Renal cortex interstitium (tissue), 11 donors: Measurements from ENCODE around the gene NSG1. TPM values are rescaled to one million over a fixed set of nuclear protein-coding genes. Genes with fewer than 3 reads are reported as not detected.

Experiments
- DNase-seq, 11 donors: peaks; one replicate each; pipeline ENCODE4 v3.0.0-alpha.2; 2013; ENCODE audit warnings: low read depth in 9 of 11, low spot score in 4 of 11; ENCODE audit errors: extremely low read depth in 1 of 11
- polyA plus RNA-seq, 3 donors: library from polyadenylated mRNA; unstranded; fragments of 120-200 nt; gene quantifications; one replicate each; pipeline ENCODE4 v1.2.1, GENCODE V29; 2013; ENCODE audit not compliant: insufficient read length in 3 of 3

NSG1 gene
- polyA plus RNA-seq, 3 donors, result 2.5 to 6.0 (median 5.4) TPM

DNA sequence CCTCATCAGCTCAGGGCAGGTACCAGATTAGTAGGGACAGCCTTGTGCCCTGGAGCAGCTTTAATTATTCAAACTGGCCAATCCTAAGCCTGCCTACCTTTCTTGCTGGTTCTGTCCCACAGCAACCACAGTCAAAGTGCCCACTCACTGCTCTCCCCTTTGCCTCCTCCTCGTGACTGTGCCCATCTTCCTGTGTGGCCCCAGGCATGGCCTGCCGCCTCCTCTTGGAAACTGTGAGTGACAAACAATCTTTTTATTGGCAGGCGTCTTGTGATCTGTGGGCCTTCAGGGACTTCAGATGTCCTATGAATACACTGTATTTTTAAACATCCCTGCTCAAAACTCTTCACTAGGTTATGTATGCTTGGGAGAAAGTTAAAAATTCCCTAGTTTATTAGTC lies 22.8 kb upstream of the NSG1 start:
- DNase-seq, result no peak

DNA sequence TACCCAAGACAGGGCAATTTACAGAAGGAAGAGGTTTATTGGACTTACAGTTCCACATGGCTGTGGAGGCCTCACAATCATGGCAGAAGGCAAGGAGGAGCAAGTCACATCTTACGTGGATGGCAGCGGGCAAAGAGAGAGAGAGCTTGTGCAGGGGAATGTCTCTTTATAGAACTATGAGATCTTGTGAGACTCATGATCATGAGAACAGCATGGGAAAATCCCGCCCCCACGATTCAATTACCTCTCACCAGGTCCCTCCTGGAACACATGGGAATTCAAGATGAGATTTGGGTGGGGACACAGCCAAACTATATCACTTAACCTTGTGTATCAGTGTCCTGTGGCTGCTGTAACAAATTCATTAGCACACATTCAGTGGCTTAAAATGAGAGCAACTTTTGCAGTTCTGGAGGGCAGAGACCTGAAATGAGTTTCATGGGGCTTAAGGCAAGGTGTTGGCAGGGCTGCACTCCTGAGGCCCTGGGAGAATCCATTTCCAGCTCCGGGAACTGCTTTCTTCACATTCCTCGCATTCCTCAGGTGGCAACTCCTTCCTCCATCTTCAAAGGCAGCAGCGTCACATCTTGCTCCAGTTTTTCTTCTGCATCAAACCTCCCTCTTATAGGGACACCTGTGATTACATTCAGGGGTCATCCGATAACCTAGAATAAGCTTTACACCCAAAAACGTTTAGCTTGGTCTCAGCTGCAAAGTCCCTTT lies 22.3 kb upstream of the NSG1 start:
- DNase-seq, result no peak

GRCh38 chr4:4368809-4369580 lies 17.9 kb upstream of the NSG1 start:
- no peak for DNase-seq

- DNase-seq, result no peak
Observed at GRCh38 chr4:4374388-4375098, 12.4 kb upstream of the NSG1 start.

DNA sequence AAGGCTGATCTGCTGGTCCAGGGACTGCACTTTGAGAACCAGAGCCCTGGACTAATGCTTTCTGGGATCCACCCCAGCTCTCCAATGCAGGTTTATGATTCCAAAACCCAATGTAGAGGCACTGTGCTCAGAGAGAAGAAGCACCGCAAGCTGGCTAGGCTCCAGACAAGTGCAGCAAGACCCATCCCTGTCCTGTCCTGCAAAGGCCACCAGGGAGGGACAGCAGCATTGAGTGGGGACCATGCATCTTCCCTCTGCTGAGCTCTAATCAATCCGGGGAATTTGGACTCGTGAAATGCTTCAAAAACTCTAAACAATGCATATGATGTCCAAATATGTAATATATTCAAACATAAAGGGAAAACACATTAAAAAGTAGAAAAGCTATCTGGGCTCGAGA lies 10.8 kb upstream of the NSG1 start:
- DNase-seq, result no peak

DNA sequence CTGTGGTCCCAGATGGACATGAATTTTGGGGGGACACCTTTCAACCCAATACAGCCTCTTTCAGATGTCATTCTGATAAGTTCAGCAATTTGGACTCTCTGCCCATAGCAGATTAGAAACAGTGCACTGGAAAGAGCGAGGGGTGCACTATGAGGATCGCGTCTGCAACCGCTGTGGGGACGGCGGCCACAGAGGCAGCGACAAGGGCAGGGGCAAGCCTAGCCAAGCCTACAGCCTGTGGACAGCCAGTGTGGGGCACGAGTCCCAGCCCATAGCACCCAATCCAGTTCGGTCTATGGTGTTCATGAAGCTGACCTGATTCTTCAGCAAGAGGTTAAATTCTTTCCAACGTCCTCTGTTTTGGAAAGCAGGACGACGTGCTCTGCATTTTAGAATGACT lies 9.7 kb upstream of the NSG1 start:
- DNase-seq, result no peak

DNA sequence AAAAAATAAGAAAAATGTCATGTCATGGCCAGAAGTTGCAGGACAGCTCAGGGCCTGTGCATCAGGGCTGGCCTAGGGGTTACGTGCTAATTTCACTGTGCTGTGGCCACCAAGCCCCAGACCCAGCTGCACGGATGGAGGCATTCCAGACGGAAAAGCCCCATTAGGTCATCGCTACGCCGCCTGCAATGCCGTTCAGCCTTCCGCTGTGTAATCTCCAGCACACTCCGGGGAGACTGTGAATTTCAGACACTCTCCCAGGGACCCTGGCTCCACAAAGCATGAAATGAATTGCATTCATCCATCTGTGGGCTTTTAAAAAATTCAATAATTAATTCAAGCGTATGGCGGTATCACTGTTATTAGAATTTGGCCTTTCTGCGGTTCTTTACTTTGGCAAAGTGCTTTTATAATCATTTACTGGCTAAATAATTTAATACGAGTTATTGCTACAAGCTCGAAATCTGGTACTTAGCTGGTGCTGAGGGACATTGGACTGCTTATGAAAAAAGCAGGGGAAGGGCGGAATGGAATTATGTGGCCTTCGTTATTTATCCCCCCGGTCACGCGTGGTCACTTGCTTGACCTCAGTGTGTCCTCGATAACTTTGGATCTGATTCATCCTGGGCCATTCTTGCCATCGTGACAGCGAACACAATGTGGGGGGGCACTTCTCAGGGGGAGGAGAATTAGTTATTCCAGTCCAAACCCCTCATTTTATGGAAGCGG lies 9.0 kb upstream of the NSG1 start:
- DNase-seq, result no peak

DNA sequence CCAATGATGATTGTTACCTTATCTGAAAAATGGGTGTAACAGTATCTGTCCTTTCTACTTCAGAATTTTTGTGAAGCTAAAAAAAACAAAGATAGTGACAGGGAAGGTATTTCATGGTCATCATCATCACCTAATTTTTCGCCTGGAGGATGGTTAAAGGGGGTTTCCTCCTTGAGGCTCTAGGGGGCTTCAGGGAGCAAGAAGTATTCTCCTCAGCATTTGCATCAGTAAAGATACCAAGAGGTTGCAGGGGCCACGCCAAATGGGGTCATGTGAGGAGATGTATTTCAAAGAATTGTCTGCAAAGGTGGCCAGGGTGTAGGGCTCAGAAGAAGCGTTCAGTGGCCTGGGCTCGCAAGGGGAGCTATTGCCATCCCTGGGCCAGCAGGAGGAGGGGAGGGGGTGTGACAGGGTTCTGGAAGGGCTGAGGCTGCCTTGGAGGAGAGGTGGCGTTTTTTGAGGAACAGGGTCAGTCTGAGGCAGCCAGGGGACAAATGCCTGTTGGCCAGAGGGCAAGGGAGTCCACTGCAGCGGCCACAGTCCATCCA lies 7.3 kb upstream of the NSG1 start:
- no peak for DNase-seq

DNA sequence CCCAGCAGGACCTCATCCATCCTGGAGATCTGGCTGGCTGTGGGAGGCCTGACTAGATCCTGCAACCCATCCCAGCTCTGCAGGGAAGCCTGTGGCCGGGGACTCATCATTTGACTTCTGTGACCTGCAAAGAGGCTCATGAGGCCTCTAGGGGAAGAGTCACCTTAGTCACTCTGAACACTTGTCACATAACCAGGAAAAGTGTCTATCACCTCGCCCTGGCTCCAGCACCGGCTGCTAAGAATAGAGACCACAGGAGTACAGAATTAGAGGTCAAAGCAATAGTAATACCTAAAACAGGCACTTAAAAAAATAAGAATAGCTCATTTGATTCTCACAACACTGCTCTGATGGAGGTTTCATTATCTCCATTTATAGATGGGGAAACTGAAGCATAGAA lies 3.8 kb upstream of the NSG1 start:
- no peak for DNase-seq

- no peak for DNase-seq
Observed at GRCh38 chr4:4384837-4385236, 2.1 kb upstream of the NSG1 start.

GRCh38 chr4:4385729-4386295 lies 1.1 kb upstream of the NSG1 start:
- no peak for DNase-seq

DNA sequence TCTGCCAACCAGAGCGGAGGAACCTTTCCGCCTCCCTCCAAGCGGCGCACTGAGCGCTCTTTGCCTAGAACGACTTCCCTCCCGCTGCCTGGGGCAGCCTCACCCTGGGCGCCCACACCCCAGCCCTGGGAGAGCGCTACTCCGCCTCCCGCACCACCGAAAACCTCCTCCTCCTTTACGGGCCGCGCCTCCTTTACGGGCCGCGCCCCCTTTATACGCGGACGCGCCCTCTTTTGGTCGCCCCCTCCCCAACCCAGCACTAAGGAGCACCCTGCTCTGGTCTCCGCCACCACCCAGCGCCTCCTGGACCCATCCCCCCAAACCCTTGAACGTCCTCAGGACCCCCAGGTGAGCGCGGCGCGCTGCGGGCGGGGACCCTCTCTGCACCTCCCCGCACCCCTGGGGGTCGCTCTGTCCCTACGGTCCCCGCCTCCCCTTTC lies 586 bp upstream of the NSG1 start:
- no peak for DNase-seq

- DNase-seq, result no peak
Observed at GRCh38 chr4:4387531-4388310, 819 bp downstream of the NSG1 start.

DNA sequence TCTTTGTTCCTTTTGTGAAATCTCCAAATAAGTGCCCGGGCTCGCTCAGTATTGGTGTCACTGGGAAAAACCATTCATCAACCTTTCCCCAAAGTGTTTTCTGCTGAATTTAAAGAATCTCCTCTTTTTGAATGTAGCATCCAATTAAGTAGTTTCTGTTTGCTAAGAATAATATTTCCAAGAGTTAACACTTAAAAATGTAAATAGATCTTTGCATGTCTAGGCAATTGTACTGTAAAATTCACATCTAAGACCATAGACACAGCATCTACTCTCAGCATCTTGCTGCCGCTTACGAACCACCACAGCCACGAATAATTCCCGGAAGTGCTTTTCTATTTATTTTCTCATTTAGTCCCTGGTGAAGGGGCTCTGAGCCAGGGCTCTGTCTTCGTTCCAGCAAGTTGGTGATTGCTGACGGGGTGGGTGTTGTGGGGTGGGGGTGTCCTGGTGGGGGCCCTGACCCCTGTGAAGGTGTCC lies 1.4 kb downstream of the NSG1 start:
- DNase-seq, result no peak

DNA sequence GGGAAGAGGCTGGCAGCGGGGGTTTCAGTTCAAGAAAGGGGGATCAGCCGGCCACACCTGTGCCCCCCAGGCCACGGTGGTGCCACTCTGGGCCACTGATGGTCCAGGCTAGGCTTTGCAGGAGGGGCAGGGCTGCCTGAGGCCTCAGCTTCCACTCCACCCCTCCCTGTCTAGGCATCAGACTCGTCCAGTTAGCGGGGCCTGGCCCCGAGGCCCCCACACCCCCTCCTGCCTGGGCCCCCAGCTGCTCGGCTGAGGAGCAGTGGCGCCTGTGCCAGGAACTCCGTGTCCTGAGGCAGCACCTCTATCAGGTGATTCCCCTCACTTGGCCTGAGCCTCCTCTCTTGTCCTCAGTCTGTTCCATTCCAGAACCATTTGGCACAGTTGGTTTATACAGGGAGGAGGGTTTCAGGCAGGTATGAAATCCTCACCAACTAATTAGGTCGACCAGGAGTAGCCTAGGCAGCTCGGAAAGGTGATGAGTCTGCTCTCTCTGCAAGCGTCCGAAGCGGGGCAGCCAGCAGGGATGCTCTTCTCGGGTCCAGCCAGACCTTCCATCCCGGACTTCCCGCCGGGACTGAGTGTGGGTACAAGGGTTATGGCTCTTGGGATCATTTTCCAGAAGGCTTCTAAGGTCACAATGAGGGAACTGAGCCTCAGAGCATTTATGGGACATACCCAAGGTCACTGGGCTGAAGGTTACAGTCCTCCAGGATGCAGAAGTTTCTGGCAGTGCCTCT lies 2.1 kb downstream of the NSG1 start:
- no peak for DNase-seq

GRCh38 chr4:4390046-4390445 lies 3.1 kb downstream of the NSG1 start:
- no peak for DNase-seq

DNA sequence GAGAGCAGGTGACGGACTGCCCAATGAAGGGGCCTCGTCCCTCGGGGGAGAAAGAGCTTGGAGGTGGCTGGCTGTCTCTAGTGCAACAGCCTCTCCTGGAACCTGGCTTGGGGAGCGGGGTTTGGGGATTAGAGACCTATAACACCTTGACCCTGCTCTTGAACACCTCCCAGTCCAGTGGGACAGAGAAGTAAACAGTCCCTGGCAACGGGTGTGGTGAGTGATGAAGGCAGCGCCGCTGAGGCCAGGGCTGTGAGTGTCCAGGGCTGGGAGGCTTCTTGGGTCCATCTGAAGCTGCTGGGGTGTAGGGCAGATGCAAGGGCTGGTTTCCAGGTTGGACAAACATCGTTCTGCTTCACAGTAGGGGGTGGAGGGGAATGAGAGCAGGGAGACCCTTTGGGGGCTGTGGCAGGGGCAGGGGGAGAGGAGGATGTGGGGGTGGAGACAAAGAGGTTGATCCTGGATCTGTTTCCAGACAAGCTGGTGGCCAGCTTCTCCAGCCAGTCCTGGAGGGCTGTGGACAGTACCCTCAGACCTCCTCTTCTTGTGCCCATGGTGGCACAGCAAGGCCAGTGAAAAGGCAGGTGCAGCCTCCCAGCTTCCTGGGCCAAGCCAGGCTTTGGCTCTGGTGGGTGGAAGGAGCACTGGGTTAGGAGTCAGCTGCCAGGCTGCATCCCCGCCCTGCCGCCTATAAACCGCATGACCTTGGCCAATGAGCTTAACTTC lies 3.8 kb downstream of the NSG1 start:
- no peak for DNase-seq
